ENCODE results near the gene KATNB1.

KATNB1 gene

GRCh38 chr16:57724531-57724930, 11.0 kb upstream of the KATNB1 start:
- no peak for TF ChIP-seq CTCF (IDR thresholded peaks at IDR 0.05)
- no peaks in the 10 kb centered on the region for H3K9me3 ChIP-seq
- H3K36me3 ChIP-seq = no peaks in the 10 kb centered on the region
- DNase-seq = no peak
- no peak overlapping the region for H3K4me3 ChIP-seq
- no peak overlapping the region for H3K27ac ChIP-seq
- H3K4me1 ChIP-seq = no peaks in the 10 kb centered on the region
- peaks cover 0 to 16% of the 10 kb centered on the region in 2 donors for H3K27me3 ChIP-seq
- intact Hi-C loops (cut with DNase I; ENCODE audit: low total_unique reads) = no loop called here

GRCh38 chr16:57725151-57725550, 10.4 kb upstream of the KATNB1 start:
- no peak for TF ChIP-seq CTCF (IDR thresholded peaks at IDR 0.05)
- no peak for DNase-seq
- Histone ChIP-seq H3K4me1 (no peaks in the 10 kb centered on the region), H3K36me3 (no peaks in the 10 kb centered on the region), H3K27me3 (peaks cover 0 to 16% of the 10 kb centered on the region in 2 donors), H3K9me3 (no peaks in the 10 kb centered on the region), H3K4me3 (no peak overlapping the region), H3K27ac (no peak overlapping the region)
- intact Hi-C loops (cut with DNase I; ENCODE audit: low total_unique reads) = no loop called here

- Histone ChIP-seq H3K4me1 (no peaks in the 10 kb centered on the region), H3K36me3 (no peaks in the 10 kb centered on the region), H3K4me3 (no peak overlapping the region), H3K9me3 (no peaks in the 10 kb centered on the region), H3K27me3 (peaks cover 0 to 16% of the 10 kb centered on the region in 2 donors), H3K27ac (no peak overlapping the region)
- intact Hi-C loops (cut with DNase I; ENCODE audit: low total_unique reads) = no loop called here
- DNase-seq = no peak
- no peak for TF ChIP-seq CTCF (IDR thresholded peaks at IDR 0.05)
Observed at GRCh38 chr16:57725554-57725953, 10.0 kb upstream of the KATNB1 start.

- Histone ChIP-seq H3K4me1 (no peaks in the 10 kb centered on the region), H3K27ac (no peak overlapping the region), H3K9me3 (no peaks in the 10 kb centered on the region), H3K27me3 (peaks cover 0 to 16% of the 10 kb centered on the region in 2 donors), H3K36me3 (no peaks in the 10 kb centered on the region), H3K4me3 (no peak overlapping the region)
- no peak for TF ChIP-seq CTCF (IDR thresholded peaks at IDR 0.05)
- no peak for DNase-seq
- intact Hi-C loops (cut with DNase I; ENCODE audit: low total_unique reads) = no loop called here
Observed at GRCh38 chr16:57725976-57726375, 9.6 kb upstream of the KATNB1 start.

GRCh38 chr16:57726433-57726947, 9.1 kb upstream of the KATNB1 start:
- DNase-seq = no peak
- H3K27ac ChIP-seq = no peak overlapping the region
- H3K4me3 ChIP-seq = no peak overlapping the region
- H3K27me3 ChIP-seq = peaks cover 0 to 15% of the 10 kb centered on the region in 2 donors
- H3K36me3 ChIP-seq = no peaks in the 10 kb centered on the region
- intact Hi-C loops (cut with DNase I; ENCODE audit: low total_unique reads) = no loop called here
- H3K9me3 ChIP-seq = no peaks in the 10 kb centered on the region
- peaks cover 0 to 2% (median 0%) of the 10 kb centered on the region in 4 donors for H3K4me1 ChIP-seq
- no peak for TF ChIP-seq CTCF (IDR thresholded peaks at IDR 0.05)

- peaks cover 0 to 7% of the 10 kb centered on the region in 2 donors for H3K27me3 ChIP-seq
- no peak for DNase-seq
- no peaks in the 10 kb centered on the region for H3K9me3 ChIP-seq
- peaks cover 0 to 7% (median 1%) of the 10 kb centered on the region in 4 donors for H3K4me1 ChIP-seq
- intact Hi-C loops (cut with DNase I; ENCODE audit: low total_unique reads) = no loop called here
- TF ChIP-seq CTCF (IDR thresholded peaks at IDR 0.05) = no peak
- no peaks in the 10 kb centered on the region for H3K36me3 ChIP-seq
- no peak overlapping the region for H3K4me3 ChIP-seq
- no peak overlapping the region for H3K27ac ChIP-seq
Observed at GRCh38 chr16:57727610-57728009, 8.0 kb upstream of the KATNB1 start.

Measured in tibial artery (tissue), 4 donors.